Keratinocyte (primary cell): ENCODE results near the gene KLHL10. TPM values are rescaled to one million over a fixed set of nuclear protein-coding genes. Genes with fewer than 3 reads are reported as not detected.

Source experiments
- DNase-seq: peaks from one replicate; pipeline ENCODE4 v3.0.0-alpha.2; 2011; ENCODE audit warnings: low read depth, missing footprints, low spot score
- FAIRE-seq: peaks from 2 replicates; lab custom pipeline; 2011; peaks lifted over from hg19 to GRCh38; lab: Jason Lieb, UNC
- H2AFZ ChIP-seq: 2 replicates; pipeline ENCODE4 v1.6.0; 2012; ENCODE audit warnings: low read length, control low read depth, inconsistent platforms; ENCODE audit not compliant: control insufficient read depth
- H3K27ac ChIP-seq: 2 replicates; pipeline ENCODE4 v1.5.1; 2011; ENCODE audit warnings: low read length; ENCODE audit not compliant: control insufficient read depth, insufficient read depth
- H3K27me3 ChIP-seq: 3 replicates; pipeline ENCODE4 v1.6.0; 2011; ENCODE audit warnings: low read length; ENCODE audit not compliant: control insufficient read depth, insufficient read depth; ENCODE audit errors: extremely low read depth
- H3K36me3 ChIP-seq, 2 experiments: 2 replicates in 1 of 2; 3 replicates in 1 of 2; pipeline ENCODE4 v1.5.1; 2011; ENCODE audit warnings: low read length in 2 of 2, mild to moderate bottlenecking in 1 of 2; ENCODE audit not compliant: control insufficient read depth in 2 of 2, insufficient read depth in 2 of 2; ENCODE audit errors: extremely low read depth in 1 of 2
- H3K4me1 ChIP-seq: 3 replicates; pipeline ENCODE4 v1.5.1; 2011; ENCODE audit warnings: low read length; ENCODE audit not compliant: control insufficient read depth, insufficient read depth; ENCODE audit errors: extremely low read depth
- H3K4me2 ChIP-seq: 3 replicates; pipeline ENCODE4 v1.6.0; 2011; ENCODE audit warnings: low read depth, low read length; ENCODE audit not compliant: control insufficient read depth, insufficient read depth; ENCODE audit errors: extremely low read depth
- H3K4me3 ChIP-seq, 3 experiments: fragments of 200-600 bp in 1 of 3; sonication (generic) in 1 of 3; 2 replicates in 2 of 3; 3 replicates in 1 of 3; pipeline ENCODE4 v1.5.1; 2011 to 2016; ENCODE audit warnings: low read length in 3 of 3, mild to moderate bottlenecking in 3 of 3, control low read depth in 2 of 3, inconsistent platforms in 1 of 3, low read depth in 1 of 3, mixed read lengths in 1 of 3, mixed run types in 1 of 3, moderate library complexity in 1 of 3; ENCODE audit not compliant: control insufficient read depth in 2 of 3, insufficient read depth in 2 of 3; ENCODE audit errors: extremely low read depth in 1 of 3
- H3K79me2 ChIP-seq: 2 replicates; pipeline ENCODE4 v1.6.0; 2012; ENCODE audit warnings: low read length; ENCODE audit not compliant: control insufficient read depth, insufficient read depth
- H3K9ac ChIP-seq: 3 replicates; pipeline ENCODE4 v1.6.0; 2011; ENCODE audit warnings: low read length; ENCODE audit not compliant: control insufficient read depth, insufficient read depth; ENCODE audit errors: extremely low read depth
- H3K9me1 ChIP-seq: 3 replicates; pipeline ENCODE4 v1.6.0; 2011; ENCODE audit warnings: low read length; ENCODE audit not compliant: control insufficient read depth, insufficient read depth; ENCODE audit errors: extremely low read depth
- H3K9me3 ChIP-seq: 2 replicates; pipeline ENCODE4 v1.5.1; 2012; ENCODE audit warnings: low read depth, low read length; ENCODE audit not compliant: control insufficient read depth
- H4K20me1 ChIP-seq: 3 replicates; pipeline ENCODE4 v1.6.0; 2011; ENCODE audit warnings: low read length; ENCODE audit not compliant: control insufficient read depth, insufficient read depth; ENCODE audit errors: extremely low read depth
- EZH2 ChIP-seq: IDR thresholded peaks from one replicate; pipeline ENCODE4 v1.6.1; 2012; ENCODE audit warnings: inconsistent platforms, mild to moderate bottlenecking, low read length, moderate library complexity
- dilution Hi-C: fragments of 300-500 bp; cut with MboI; formaldehyde crosslinking; loops from one replicate; pipeline ENCODE4 v1.7.0; 2020; ENCODE audit warnings: low sequenced_read_pairs; ENCODE audit not compliant: extremely low pct_ligation_motif_present
- polyA plus RNA-seq, 5 experiments: library from polyadenylated mRNA; depleted of rRNA in 3 of 5; stranded (reverse) in 3 of 5; stranded (forward) in 1 of 5; unstranded in 1 of 5; fragments of >200 nt; gene quantifications; 1 replicate in 1 of 5; 2 replicates in 3 of 5; 3 replicates in 1 of 5; pipeline versions ENCODE4 v1.2.1 to v1.2.3, GENCODE V29; 2011 to 2012; ENCODE audit warnings: missing spikeins in 2 of 5, low read depth in 1 of 5, low replicate concordance in 1 of 5
- TF ChIP-seq, protein P1 (sequence below), 3 experiments: IDR thresholded peaks in 1 of 3; conservative IDR thresholded peaks in 1 of 3; optimal IDR thresholded peaks in 1 of 3; 2 replicates in 2 of 3; 3 replicates in 1 of 3; pipeline versions ENCODE3 to v1.5.1; 2011; ENCODE audit warnings: low read length in 3 of 3, mild to moderate bottlenecking in 3 of 3, moderate library complexity in 2 of 3, control low read depth in 1 of 3, inconsistent platforms in 1 of 3; ENCODE audit not compliant: insufficient read depth in 2 of 3; ENCODE audit errors: extremely low read depth in 1 of 3

The KLHL10 gene
- polyA plus RNA-seq, 1 donor (not counting 4 experiments of a cell fraction or from before 2014, with no cell fraction given): 0.21 TPM

DNA sequence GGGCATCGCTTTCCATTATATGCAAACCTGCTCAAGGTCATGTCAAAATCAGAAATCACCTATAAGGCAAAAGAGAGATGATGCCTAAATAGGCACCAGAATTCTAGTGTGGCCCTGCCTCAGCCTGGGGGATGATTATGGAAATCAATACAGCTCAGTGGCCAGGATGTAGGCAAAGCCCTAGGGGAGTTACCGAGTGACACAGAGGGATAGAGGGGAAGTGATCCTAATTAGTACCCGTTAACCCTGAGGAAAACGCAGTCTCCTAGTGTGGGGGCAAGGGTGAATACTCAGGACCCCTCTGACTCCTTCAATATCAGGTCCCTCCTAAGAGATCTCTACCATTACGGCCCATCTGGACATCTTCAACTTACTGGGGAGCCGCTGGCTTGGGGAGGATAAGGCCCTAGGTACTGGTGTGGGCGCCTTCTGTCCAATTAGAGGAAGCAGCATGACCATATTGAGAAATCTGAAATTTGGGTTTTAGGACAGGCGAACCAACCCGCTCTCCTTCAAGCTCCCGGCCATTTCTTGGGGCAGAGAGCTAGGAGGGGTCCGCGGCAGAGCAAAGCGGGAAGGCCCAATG lies 2.3 kb upstream of the KLHL10 start:
- peak overlapping the region; percentile 84 for H3K4me2 ChIP-seq
- H3K4me1 ChIP-seq: peaks cover 3% of the 10 kb centered on the region
- H4K20me1 ChIP-seq: no peaks in the 10 kb centered on the region
- H3K4me3 ChIP-seq: peak overlapping the region; percentile 67 to 77 (median 69)
- no peaks in the 10 kb centered on the region for H3K9me1 ChIP-seq
- dilution Hi-C loops: no loop called here
- no peaks in the 10 kb centered on the region for H3K79me2 ChIP-seq
- no peaks in the 10 kb centered on the region for H3K9me3 ChIP-seq
- H3K9ac ChIP-seq: peak overlapping the region; percentile 70
- peak overlapping the region; percentile 80 for H2AFZ ChIP-seq
- TF ChIP-seq EZH2: no peak
- TF ChIP-seq, protein P1, sequence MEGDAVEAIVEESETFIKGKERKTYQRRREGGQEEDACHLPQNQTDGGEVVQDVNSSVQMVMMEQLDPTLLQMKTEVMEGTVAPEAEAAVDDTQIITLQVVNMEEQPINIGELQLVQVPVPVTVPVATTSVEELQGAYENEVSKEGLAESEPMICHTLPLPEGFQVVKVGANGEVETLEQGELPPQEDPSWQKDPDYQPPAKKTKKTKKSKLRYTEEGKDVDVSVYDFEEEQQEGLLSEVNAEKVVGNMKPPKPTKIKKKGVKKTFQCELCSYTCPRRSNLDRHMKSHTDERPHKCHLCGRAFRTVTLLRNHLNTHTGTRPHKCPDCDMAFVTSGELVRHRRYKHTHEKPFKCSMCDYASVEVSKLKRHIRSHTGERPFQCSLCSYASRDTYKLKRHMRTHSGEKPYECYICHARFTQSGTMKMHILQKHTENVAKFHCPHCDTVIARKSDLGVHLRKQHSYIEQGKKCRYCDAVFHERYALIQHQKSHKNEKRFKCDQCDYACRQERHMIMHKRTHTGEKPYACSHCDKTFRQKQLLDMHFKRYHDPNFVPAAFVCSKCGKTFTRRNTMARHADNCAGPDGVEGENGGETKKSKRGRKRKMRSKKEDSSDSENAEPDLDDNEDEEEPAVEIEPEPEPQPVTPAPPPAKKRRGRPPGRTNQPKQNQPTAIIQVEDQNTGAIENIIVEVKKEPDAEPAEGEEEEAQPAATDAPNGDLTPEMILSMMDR (optimal IDR thresholded peaks at IDR 0.05 in 1 of 3, IDR thresholded peaks at IDR 0.05 in 1 of 3, conservative IDR thresholded peaks at IDR 0.05 in 1 of 3; ENCODE audit: extremely low read depth in 1 of 3, insufficient read depth in 2 of 3, low read length in 3 of 3): no peak
- peak overlapping the region; percentile 10 for H3K27ac ChIP-seq
- peaks cover 7 to 9% of the 10 kb centered on the region in 2 experiments for H3K36me3 ChIP-seq
- DNase-seq: no peak
- no peak for FAIRE-seq
- peaks cover 4% of the 10 kb centered on the region for H3K27me3 ChIP-seq

DNA sequence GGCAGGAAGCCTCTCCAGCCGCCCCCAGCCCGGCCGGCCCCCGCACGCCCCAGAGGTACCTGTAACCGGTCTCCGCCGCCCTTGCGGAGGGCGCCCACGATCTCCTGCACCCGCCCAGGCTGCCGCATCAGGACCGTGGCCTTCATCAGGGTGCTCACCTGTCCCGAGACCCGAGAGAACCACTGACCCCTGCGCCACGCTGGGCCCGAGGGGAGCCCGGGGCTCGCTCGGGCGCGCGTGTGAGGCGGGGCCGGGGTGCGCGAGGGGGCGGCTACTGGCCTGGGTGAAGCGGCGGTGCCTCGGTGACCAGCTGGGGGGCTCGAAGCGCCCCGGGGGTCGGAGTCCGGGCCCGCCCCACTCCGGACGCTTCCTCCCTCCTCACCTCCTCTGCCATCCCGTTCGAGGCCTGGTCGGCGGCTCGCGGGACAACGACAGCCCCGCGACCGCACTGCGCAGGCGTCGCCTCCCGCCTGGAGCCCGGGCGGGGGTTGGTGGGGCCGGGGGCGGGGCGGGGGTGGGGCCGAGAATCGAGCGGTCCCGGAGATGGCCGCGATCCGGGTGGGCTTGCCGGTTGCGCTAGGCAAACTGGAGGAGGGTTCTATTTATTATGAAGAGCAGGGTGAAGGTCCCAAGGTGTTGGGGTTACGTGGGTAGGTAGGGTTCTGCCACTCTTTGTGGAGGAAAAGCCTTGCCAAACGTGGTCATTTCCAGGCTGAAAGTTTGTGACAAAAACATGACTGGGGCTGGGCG lies 1.6 kb upstream of the KLHL10 start, which contains the start of gene NT5C3B:
TSS of gene NT5C3B (minus strand) at position 433 of the 750 bp plus-strand sequence. CDS start at position 394, 39 bp downstream.
- FAIRE-seq: no peak
- H3K4me2 ChIP-seq: peak within 1 kb of the TSS; percentile 84
- H3K9ac ChIP-seq: peak within 1 kb of the TSS; percentile 70
- H3K9me1 ChIP-seq: no peaks in the 10 kb centered on the region
- H3K36me3 ChIP-seq: peaks cover 4 to 9% of the 10 kb centered on the region in 2 experiments
- dilution Hi-C loops: no loop called here
- H4K20me1 ChIP-seq: no peaks in the 10 kb centered on the region
- peak within 1 kb of the TSS; percentile 91 for H2AFZ ChIP-seq
- H3K27me3 ChIP-seq: peaks cover 4% of the 10 kb centered on the region
- H3K27ac ChIP-seq: peak within 1 kb of the TSS; percentile 10
- no peaks in the 10 kb centered on the region for H3K9me3 ChIP-seq
- no peak for DNase-seq
- no peak for TF ChIP-seq EZH2
- TF ChIP-seq, protein P1 (optimal IDR thresholded peaks at IDR 0.05 in 1 of 3, IDR thresholded peaks at IDR 0.05 in 1 of 3, conservative IDR thresholded peaks at IDR 0.05 in 1 of 3; ENCODE audit: extremely low read depth in 1 of 3, insufficient read depth in 2 of 3, low read length in 3 of 3): no peak
- no peaks in the 10 kb centered on the region for H3K79me2 ChIP-seq
- peaks cover 3% of the 10 kb centered on the region for H3K4me1 ChIP-seq
- peak within 1 kb of the TSS; percentile 67 to 77 (median 69) for H3K4me3 ChIP-seq
